GM23338 (cell line): ENCODE measurements around the gene CALML3. TPM values are rescaled to one million over a fixed set of nuclear protein-coding genes. Genes with fewer than 3 reads are reported as not detected.

ENCODE experiments used
- ATAC-seq: fragments of 200-7000 bp; cut with Tn5 transposase; 3 replicates; pipeline ENCODE4 v1.9.1; 2020
- DNase-seq: peaks from one replicate; pipeline ENCODE4 v3.0.0-alpha.2; 2015; ENCODE audit warnings: low spot score
- H2AFZ ChIP-seq: fragments of 200-600 bp; sonication (generic); 2 replicates; pipeline ENCODE4 v1.8.0; 2016; ENCODE audit warnings: antibody characterized with exemption, mild to moderate bottlenecking, moderate library complexity
- H3F3A ChIP-seq: fragments of 200-600 bp; sonication (generic); replicated peaks from 2 replicates; pipeline ENCODE4 v1.8.0; 2017; ENCODE audit warnings: antibody characterized with exemption, mixed run types, low read depth
- H3K27ac ChIP-seq: fragments of 200-600 bp; sonication (generic); 2 replicates; pipeline ENCODE4 v1.6.1; 2016; ENCODE audit warnings: low read depth
- H3K27me3 ChIP-seq: fragments of 200-600 bp; sonication (generic); 2 replicates; pipeline ENCODE4 v1.8.0; 2016; ENCODE audit warnings: mild to moderate bottlenecking, mixed run types, moderate library complexity; ENCODE audit not compliant: insufficient read depth
- H3K36me3 ChIP-seq: fragments of 200-600 bp; sonication (generic); 2 replicates; pipeline ENCODE4 v1.8.0; 2016; ENCODE audit warnings: mild to moderate bottlenecking; ENCODE audit not compliant: insufficient read depth
- H3K4me1 ChIP-seq: fragments of 200-600 bp; sonication (generic); 2 replicates; pipeline ENCODE4 v1.8.0; 2016; ENCODE audit warnings: mild to moderate bottlenecking, moderate library complexity; ENCODE audit not compliant: insufficient read depth
- H3K4me2 ChIP-seq: fragments of 200-600 bp; sonication (generic); 2 replicates; pipeline ENCODE4 v1.7.1; 2017; ENCODE audit warnings: mixed run types
- H3K4me3 ChIP-seq: fragments of 200-600 bp; sonication (generic); 2 replicates; pipeline ENCODE4 v1.6.1; 2016; ENCODE audit warnings: mixed run types
- H3K79me2 ChIP-seq: fragments of 200-600 bp; sonication (generic); replicated peaks from 2 replicates; pipeline ENCODE4 v1.8.0; 2017; ENCODE audit warnings: mild to moderate bottlenecking; ENCODE audit not compliant: insufficient read depth
- H3K9me2 ChIP-seq: fragments of 200-600 bp; sonication (generic); 2 replicates; pipeline ENCODE4 v1.8.0; 2017; ENCODE audit not compliant: insufficient read depth
- H4K20me1 ChIP-seq: fragments of 200-600 bp; sonication (generic); replicated peaks from 2 replicates; pipeline ENCODE4 v1.8.0; 2017; ENCODE audit warnings: mild to moderate bottlenecking; ENCODE audit not compliant: insufficient read depth
- H3K27ac Mint-ChIP-seq: 2 replicates; pipeline ENCODE4 v1.8.0; 2020; ENCODE audit warnings: inconsistent platforms, mild to moderate bottlenecking, moderate library complexity, mixed read lengths
- H3K27me3 Mint-ChIP-seq: 3 replicates; pipeline ENCODE4 v1.8.0; 2022; ENCODE audit warnings: low read depth, mild to moderate bottlenecking, moderate library complexity, mixed read lengths, inconsistent platforms; ENCODE audit not compliant: insufficient read depth, poor library complexity
- H3K36me3 Mint-ChIP-seq: 3 replicates; pipeline ENCODE4 v1.8.0; 2021; ENCODE audit warnings: low read depth, mild to moderate bottlenecking, inconsistent platforms, moderate library complexity, mixed read lengths
- H3K4me1 Mint-ChIP-seq: 3 replicates; pipeline ENCODE4 v1.8.0; 2020; ENCODE audit warnings: mild to moderate bottlenecking, inconsistent platforms, mixed read lengths
- H3K4me3 Mint-ChIP-seq: 3 replicates; pipeline ENCODE4 v1.8.0; 2021; ENCODE audit warnings: moderate library complexity, mild to moderate bottlenecking, inconsistent platforms, mixed read lengths
- H3K9me3 Mint-ChIP-seq: 3 replicates; pipeline ENCODE4 v1.8.0; 2020; ENCODE audit warnings: moderate library complexity, mild to moderate bottlenecking, inconsistent platforms, mixed read lengths
- CREB1 ChIP-seq: fragments of 250-450 bp; sonication (Bioruptor Pico); IDR thresholded peaks from 2 replicates; pipeline ENCODE4 v1.5.0; 2020; ENCODE audit warnings: low read depth, mild to moderate bottlenecking, moderate library complexity
- CTCF ChIP-seq, 2 experiments: fragments of 200-600 bp in 1 of 2; sonication (generic) in 1 of 2; conservative IDR thresholded peaks; 2 replicates each; pipeline versions ENCODE4 v1.5.1 to v1.6.1; 2016 to 2017; ENCODE audit warnings: antibody characterized with exemption in 2 of 2, low read depth in 2 of 2, mild to moderate bottlenecking in 2 of 2, moderate library complexity in 1 of 2
- EZH2 ChIP-seq: fragments of 200-600 bp; sonication (generic); IDR thresholded peaks from one replicate; pipeline ENCODE4 v1.8.0; 2017; ENCODE audit warnings: antibody characterized with exemption, mild to moderate bottlenecking, low read depth; ENCODE audit not compliant: unreplicated experiment
- EZH2phosphoT487 ChIP-seq: fragments of 200-600 bp; sonication (generic); IDR thresholded peaks from one replicate; pipeline ENCODE4 v1.8.1; 2018; ENCODE audit warnings: antibody characterized with exemption; ENCODE audit not compliant: unreplicated experiment
- JUNB ChIP-seq: IDR thresholded peaks from one replicate; pipeline ENCODE4 v1.6.1; 2016; ENCODE audit warnings: antibody characterized with exemption; ENCODE audit not compliant: unreplicated experiment
- NANOG ChIP-seq: IDR thresholded peaks from 2 replicates; pipeline ENCODE4 v1.6.1; 2016; ENCODE audit warnings: antibody characterized with exemption, borderline replicate concordance
- POLR2AphosphoS5 ChIP-seq: IDR thresholded peaks from 2 replicates; pipeline ENCODE4 v1.6.1; 2016; ENCODE audit warnings: antibody characterized with exemption, low read depth
- STAT1 ChIP-seq: IDR thresholded peaks from one replicate; pipeline ENCODE4 v1.6.1; 2016; ENCODE audit warnings: antibody characterized with exemption; ENCODE audit not compliant: unreplicated experiment
- ZNF114 ChIP-seq: fragments of 250-450 bp; sonication (Bioruptor Pico); IDR thresholded peaks from 2 replicates; pipeline ENCODE4 v1.5.0; 2020; ENCODE audit warnings: mild to moderate bottlenecking, moderate library complexity
- ZNF331 ChIP-seq: fragments of 250-450 bp; sonication (Bioruptor Pico); IDR thresholded peaks from 2 replicates; pipeline ENCODE4 v1.5.0; 2020; ENCODE audit warnings: low read depth, mild to moderate bottlenecking, moderate library complexity
- polyA plus RNA-seq: library from polyadenylated mRNA; unstranded; fragments of >200 nt; fragmentation: Nextera tagmentation; extraction: Ambion mirVana; gene quantifications from 2 replicates; pipeline ENCODE4 v1.2.1, GENCODE V29; 2016
- total RNA-seq: library from RNA; depleted of rRNA; stranded (reverse); fragments of >200 nt; shearing (Covaris generic); gene quantifications from 2 replicates; pipeline ENCODE4 v1.2.3, GENCODE V29; 2014

The CALML3 gene
- total and polyA plus RNA-seq, 2 experiments from 2014 or later = not detected

GRCh38 chr10:5547681-5547930 is 22.8 kb downstream of the CALML3 start:
- Mint-ChIP-seq H3K4me1 (no peaks in the 10 kb centered on the region), H3K4me3 (no peak overlapping the region), H3K9me3 (peaks cover 20% of the 10 kb centered on the region; the same call in 2 of the 3 replicates), H3K36me3 (peaks cover 3% of the 10 kb centered on the region; the same call in 2 of the 3 replicates), H3K27ac (no peak overlapping the region), H3K27me3 (peaks cover 4% of the 10 kb centered on the region)
- no peak for TF ChIP-seq NANOG
- no peak for TF ChIP-seq CTCF (conservative IDR thresholded peaks at IDR 0.05; ENCODE audit: low read depth in 2 of 2)
- TF ChIP-seq ZNF331 (CRISPR knock-in tag) = no peak
- no peak for TF ChIP-seq STAT1
- TF ChIP-seq CREB1 = no peak
- no peak for TF ChIP-seq EZH2
- no peak for TF ChIP-seq EZH2phosphoT487
- no peak for TF ChIP-seq JUNB
- no peak for TF ChIP-seq ZNF114 (CRISPR knock-in tag)
- Histone ChIP-seq H3K4me2 (no peak overlapping the region), H3K36me3 (no peaks in the 10 kb centered on the region), H3K27ac (no peak overlapping the region), H3F3A (no peaks in the 10 kb centered on the region), H3K4me1 (no peaks in the 10 kb centered on the region), H3K4me3 (no peak overlapping the region), H4K20me1 (no peaks in the 10 kb centered on the region), H2AFZ (0 out of 2 replicates have a peak overlapping the region, but pooled peaks have one; percentile 80), H3K27me3 (no peaks in the 10 kb centered on the region), H3K9me2 (no peaks in the 10 kb centered on the region), H3K79me2 (no peaks in the 10 kb centered on the region)
- no peak for DNase-seq
- no peak for ATAC-seq

GRCh38 chr10:5547931-5548660 is 23.3 kb downstream of the CALML3 start:
- Mint-ChIP-seq H3K4me1 (no peaks in the 10 kb centered on the region), H3K27me3 (peaks cover 6% of the 10 kb centered on the region), H3K36me3 (peaks cover 3% of the 10 kb centered on the region; the same call in 2 of the 3 replicates), H3K27ac (no peak overlapping the region), H3K4me3 (no peak overlapping the region), H3K9me3 (peaks cover 16% of the 10 kb centered on the region; the same call in 2 of the 3 replicates)
- H3K36me3 ChIP-seq = no peaks in the 10 kb centered on the region
- DNase-seq (no peak), ATAC-seq (no peak)
- no peak overlapping the region for H3K4me2 ChIP-seq
- no peak overlapping the region for H3K4me3 ChIP-seq
- H3K27me3 ChIP-seq = no peaks in the 10 kb centered on the region
- 0 out of 2 replicates have a peak overlapping the region, but pooled peaks have one; percentile 80 for H2AFZ ChIP-seq
- H3K27ac ChIP-seq = no peak overlapping the region
- no peaks in the 10 kb centered on the region for H3K4me1 ChIP-seq
- TF ChIP-seq POLR2AphosphoS5 (no peak), NANOG (no peak), CREB1 (no peak)
- no peaks in the 10 kb centered on the region for H3K79me2 ChIP-seq
- no peaks in the 10 kb centered on the region for H3K9me2 ChIP-seq
- H3F3A ChIP-seq = no peaks in the 10 kb centered on the region
- H4K20me1 ChIP-seq = no peaks in the 10 kb centered on the region
